GM21447 (cell line): ENCODE data around the gene SLC35A2.
"Not testable (repeated sequence)": the region's sequence is repeated elsewhere in the genome, so short reads cannot be mapped to it uniquely, and the experiment has no call there.

Source experiments
- ATAC-seq: cut with Tn5 transposase; IDR thresholded peaks from one replicate; pipeline ENCODE4 v1.9.1; 2021; ENCODE audit not compliant: unreplicated experiment

SLC35A2 gene

GRCh38 chrX:48854121-48854804 is 57.2 kb downstream of the SLC35A2 start:
- not testable (repeated sequence) for ATAC-seq

- ATAC-seq = not testable (repeated sequence)
Measured at GRCh38 chrX:48853494-48853893, 58.0 kb downstream of the SLC35A2 start.
